ENCODE data around the gene MGAT4A. TPM values are rescaled to one million over a fixed set of nuclear protein-coding genes. Genes with fewer than 3 reads are reported as not detected.

MGAT4A gene
- total RNA-seq, 4 donors from 2014 or later = 6.4 to 13.8 (median 11.7) TPM

DNA sequence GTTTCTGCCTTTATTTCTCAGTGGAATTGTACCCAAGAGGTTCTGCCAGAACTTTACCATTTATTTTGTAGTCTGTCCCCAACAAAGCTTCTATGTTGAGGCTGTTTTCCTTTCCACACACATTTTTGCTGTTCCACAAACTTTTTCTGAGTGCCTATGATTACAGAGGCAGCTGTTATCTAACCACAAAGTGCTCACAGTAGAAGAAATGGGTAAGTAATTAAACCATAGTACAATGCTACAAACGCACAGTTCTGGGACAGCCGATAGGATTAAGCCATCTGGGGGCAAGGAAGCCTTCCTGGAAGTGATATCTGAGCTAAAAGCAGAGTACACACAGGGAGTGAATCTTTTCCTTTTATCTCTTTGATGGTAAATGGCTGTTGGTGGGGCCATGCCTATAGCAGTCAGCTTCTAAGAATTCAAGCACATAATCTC is 3.9 kb upstream of the MGAT4A start:
- Histone ChIP-seq H3K27me3 (no peaks in the 10 kb centered on the region), H3K9me3 (no peaks in the 10 kb centered on the region), H3K27ac (no peak overlapping the region), H3K4me3 (no peak overlapping the region), H3K36me3 (no peaks in the 10 kb centered on the region), H3K4me1 (peaks cover 12% of the 10 kb centered on the region)
- TF ChIP-seq CTCF (IDR thresholded peaks at IDR 0.05) (no peak), POLR2A (IDR thresholded peaks at IDR 0.05) (no peak), POLR2AphosphoS5 (IDR thresholded peaks at IDR 0.05) (no peak), EP300 (IDR thresholded peaks at IDR 0.05) (no peak)
- DNase-seq (ENCODE audit: low spot score in 2 of 2) = no peak
- 64% methylated on average over 2 of the region's 2 CpGs for WGBS

- no peaks in the 10 kb centered on the region for H3K9me3 ChIP-seq
- no peaks in the 10 kb centered on the region for H3K36me3 ChIP-seq
- TF ChIP-seq POLR2A (IDR thresholded peaks at IDR 0.05) = no peak
- TF ChIP-seq EP300 (IDR thresholded peaks at IDR 0.05) = no peak
- no peak for TF ChIP-seq POLR2AphosphoS5 (IDR thresholded peaks at IDR 0.05)
- TF ChIP-seq CTCF (IDR thresholded peaks at IDR 0.05) = no peak
- DNase-seq (ENCODE audit: low spot score in 2 of 2) = no peak
- no peaks in the 10 kb centered on the region for H3K27me3 ChIP-seq
- H3K4me1 ChIP-seq = peaks cover 12% of the 10 kb centered on the region
- no peak overlapping the region for H3K27ac ChIP-seq
- WGBS = 73% methylated on average over 3 of the region's 3 CpGs
- no peak overlapping the region for H3K4me3 ChIP-seq
Measured at GRCh38 chr2:98734162-98734561, 3.2 kb upstream of the MGAT4A start.

DNA sequence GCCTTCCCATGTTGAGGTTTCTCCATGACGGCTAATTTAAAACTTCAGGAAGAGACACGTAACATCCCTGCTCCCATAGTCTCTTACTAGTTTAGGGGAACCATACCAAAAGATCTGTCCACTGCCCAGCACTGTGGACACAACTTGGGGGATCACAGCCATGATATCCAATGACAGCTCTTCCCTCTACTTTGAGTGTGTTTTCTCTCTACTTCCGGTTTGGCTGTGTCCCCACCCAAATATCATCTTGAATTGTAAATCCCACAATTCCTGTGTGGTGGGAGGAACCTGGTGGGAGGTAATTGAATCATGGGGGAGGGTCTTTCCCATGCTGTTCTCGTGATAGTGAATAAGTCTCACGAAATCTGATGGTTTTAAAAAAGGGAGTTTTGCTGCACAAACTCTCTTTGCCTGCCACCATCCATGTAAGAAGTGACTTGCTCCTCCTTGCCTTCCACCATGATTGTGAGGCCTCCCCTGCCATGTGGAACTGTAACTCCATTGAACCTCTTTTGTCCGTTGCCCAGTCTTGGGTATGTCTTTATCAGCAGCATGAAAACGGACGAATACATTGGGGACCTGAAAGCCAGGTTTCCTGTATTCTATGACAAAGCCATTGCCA is 1.6 kb upstream of the MGAT4A start:
- TF ChIP-seq CTCF (IDR thresholded peaks at IDR 0.05) (no peak), POLR2A (IDR thresholded peaks at IDR 0.05) (no peak), EP300 (IDR thresholded peaks at IDR 0.05) (no peak), POLR2AphosphoS5 (IDR thresholded peaks at IDR 0.05) (no peak)
- Histone ChIP-seq H3K27me3 (no peaks in the 10 kb centered on the region), H3K9me3 (no peaks in the 10 kb centered on the region), H3K27ac (no peak overlapping the region), H3K4me1 (peaks cover 25% of the 10 kb centered on the region), H3K4me3 (no peak overlapping the region), H3K36me3 (no peaks in the 10 kb centered on the region)
- DNase-seq (ENCODE audit: low spot score in 2 of 2) = no peak
- 87% methylated on average over 8 of the region's 8 CpGs for WGBS

- Histone ChIP-seq H3K36me3 (no peaks in the 10 kb centered on the region), H3K9me3 (no peaks in the 10 kb centered on the region), H3K27me3 (no peaks in the 10 kb centered on the region), H3K4me3 (peak overlapping the region; percentile 83), H3K27ac (peak overlapping the region; percentile 86), H3K4me1 (peaks cover 31% of the 10 kb centered on the region)
- TF ChIP-seq POLR2A (IDR thresholded peaks at IDR 0.05) = no peak
- no peak for TF ChIP-seq CTCF (IDR thresholded peaks at IDR 0.05)
- no peak for TF ChIP-seq EP300 (IDR thresholded peaks at IDR 0.05)
- TF ChIP-seq POLR2AphosphoS5 (IDR thresholded peaks at IDR 0.05) = no peak
- 58% methylated on average over 6 of the region's 6 CpGs for WGBS
- no peak for DNase-seq (ENCODE audit: low spot score in 2 of 2)
Measured at GRCh38 chr2:98731894-98732349, 990 bp upstream of the MGAT4A start.

GRCh38 chr2:98730707-98731040 is 258 bp downstream of the MGAT4A start:
- peak overlapping the region; percentile 83 for H3K4me3 ChIP-seq
- WGBS = no CpG with 5 or more reads among the region's 56 CpGs
- H3K4me1 ChIP-seq = peaks cover 43% of the 10 kb centered on the region
- peak in 1 of 2 donors; percentile 66 for DNase-seq (ENCODE audit: low spot score in 2 of 2)
- peak overlapping the region; percentile 83 for H3K27ac ChIP-seq
- no peaks in the 10 kb centered on the region for H3K36me3 ChIP-seq
- TF ChIP-seq POLR2A (IDR thresholded peaks at IDR 0.05) (no peak), POLR2AphosphoS5 (IDR thresholded peaks at IDR 0.05) (no peak), EP300 (IDR thresholded peaks at IDR 0.05) (no peak), CTCF (IDR thresholded peaks at IDR 0.05) (no peak)
- no peaks in the 10 kb centered on the region for H3K27me3 ChIP-seq
- H3K9me3 ChIP-seq = no peaks in the 10 kb centered on the region

Measured in suprapubic skin (tissue), 4 donors.